H1 (cell line): ENCODE results near the gene WNK2. TPM values are rescaled to one million over a fixed set of nuclear protein-coding genes. Genes with fewer than 3 reads are reported as not detected.

ENCODE experiments used
- CTCF ChIA-PET: fragments of 300-600 bp; sonication (Branson Sonifier 250); formaldehyde crosslinking; loops from one replicate; lab custom pipeline; 2021; ENCODE audit not compliant: partially characterized antibody; lab: Charles Lee
- POLR2A ChIA-PET: fragments of 300-600 bp; sonication (Branson Sonifier 250); formaldehyde crosslinking; loops from one replicate; lab custom pipeline; 2021; ENCODE audit warnings: inconsistent platforms; ENCODE audit not compliant: partially characterized antibody; lab: Charles Lee
- DNase-seq, 2 experiments: peaks; one replicate each; pipeline versions ENCODE4 v3.0.0 to v3.0.0-alpha.2; 2010 to 2022; ENCODE audit warnings: low spot score in 2 of 2, low read depth in 1 of 2, mixed read lengths in 1 of 2
- FAIRE-seq: peaks from 2 replicates; lab custom pipeline; 2011; peaks lifted over from hg19 to GRCh38; lab: Jason Lieb, UNC
- H2AFZ ChIP-seq: 2 replicates; pipeline ENCODE4 v1.8.1; 2012; ENCODE audit warnings: low read length, inconsistent platforms
- H2AK5ac ChIP-seq: 2 replicates; pipeline ENCODE4 v1.6.1; 2013; ENCODE audit warnings: low read depth, low read length
- H2BK120ac ChIP-seq: replicated peaks from 2 replicates; pipeline ENCODE3; 2013; ENCODE audit warnings: low read depth, low read length, inconsistent platforms
- H2BK12ac ChIP-seq: 2 replicates; pipeline ENCODE4 v1.6.1; 2013; ENCODE audit warnings: low read depth, low read length
- H2BK15ac ChIP-seq: 2 replicates; pipeline ENCODE4 v1.6.1; 2013; ENCODE audit warnings: low read length
- H2BK20ac ChIP-seq: 2 replicates; pipeline ENCODE4 v1.6.1; 2013; ENCODE audit warnings: low read length
- H2BK5ac ChIP-seq: 2 replicates; pipeline ENCODE4 v1.6.1; 2013; ENCODE audit warnings: low read depth, low read length
- H3K14ac ChIP-seq: 2 replicates; pipeline ENCODE4 v1.6.1; 2013; ENCODE audit warnings: inconsistent platforms; ENCODE audit not compliant: insufficient read length
- H3K18ac ChIP-seq: 2 replicates; pipeline ENCODE4 v1.6.1; 2013; ENCODE audit warnings: low read length; ENCODE audit errors: extremely low read depth
- H3K23ac ChIP-seq: 2 replicates; pipeline ENCODE4 v1.6.1; 2013; ENCODE audit warnings: inconsistent platforms; ENCODE audit not compliant: insufficient read length
- H3K23me2 ChIP-seq: 2 replicates; pipeline ENCODE4 v1.6.1; 2013; ENCODE audit warnings: low read depth, low read length
- H3K27ac ChIP-seq: 2 replicates; pipeline ENCODE4 v1.6.1; 2011; ENCODE audit warnings: low read depth, low read length, inconsistent platforms
- H3K27me3 ChIP-seq, 4 experiments: replicated peaks in 1 of 4; 1 replicate in 1 of 4; 2 replicates in 3 of 4; pipeline versions ENCODE4 v1.6.1 to v1.8.1; 2011 to 2013; ENCODE audit warnings: low read length in 3 of 4, mild to moderate bottlenecking in 3 of 4, inconsistent platforms in 2 of 4, mixed read lengths in 2 of 4, moderate library complexity in 1 of 4; ENCODE audit not compliant: control insufficient read depth in 3 of 4, insufficient read depth in 3 of 4; ENCODE audit errors: extremely low read depth in 1 of 4
- H3K36me3 ChIP-seq, 4 experiments: 2 replicates each; pipeline versions ENCODE4 v1.6.1 to v1.8.1; 2011 to 2013; ENCODE audit warnings: mild to moderate bottlenecking in 4 of 4, low read length in 3 of 4, moderate library complexity in 2 of 4, control low read depth in 1 of 4, inconsistent platforms in 1 of 4; ENCODE audit not compliant: insufficient read depth in 4 of 4, control insufficient read depth in 2 of 4
- H3K4ac ChIP-seq: replicated peaks from 2 replicates; pipeline ENCODE3; 2013; ENCODE audit warnings: low read length, low read depth, mixed read lengths, inconsistent platforms; ENCODE audit not compliant: insufficient read length
- H3K4me1 ChIP-seq, 4 experiments: replicated peaks in 1 of 4; 1 replicate in 1 of 4; 2 replicates in 3 of 4; pipeline versions ENCODE4 v1.6.1 to v1.8.1; 2011 to 2013; ENCODE audit warnings: low read length in 3 of 4, inconsistent platforms in 2 of 4, mixed read lengths in 1 of 4; ENCODE audit not compliant: insufficient read depth in 4 of 4, control insufficient read depth in 3 of 4
- H3K4me2 ChIP-seq, 2 experiments: 2 replicates each; pipeline versions ENCODE4 v1.6.1 to v1.8.1; 2011 to 2013; ENCODE audit warnings: low read depth in 2 of 2, low read length in 2 of 2, control low read depth in 1 of 2, inconsistent platforms in 1 of 2, mild to moderate bottlenecking in 1 of 2; ENCODE audit not compliant: insufficient read depth in 1 of 2
- H3K4me3 ChIP-seq, 4 experiments: fragments of 200-600, 300-600 bp in 1 of 4; sonication (generic), shearing (Covaris generic), sonication (Bioruptor Twin) in 1 of 4; 2 replicates each; pipeline versions ENCODE4 v1.5.1 to v1.8.1; 2011 to 2016; ENCODE audit warnings: low read length in 4 of 4, low read depth in 3 of 4, control low read depth in 2 of 4, inconsistent platforms in 2 of 4, mild to moderate bottlenecking in 2 of 4, mixed read lengths in 1 of 4, moderate library complexity in 1 of 4; ENCODE audit not compliant: insufficient read depth in 2 of 4; ENCODE audit errors: extremely low read depth in 1 of 4
- H3K56ac ChIP-seq: replicated peaks from 2 replicates; pipeline ENCODE3; 2013; ENCODE audit warnings: low read depth, mild to moderate bottlenecking, mixed read lengths, low read length, inconsistent platforms; ENCODE audit not compliant: insufficient read length
- H3K79me1 ChIP-seq: 2 replicates; pipeline ENCODE4 v1.6.1; 2013; ENCODE audit warnings: low read depth, low read length, control low read depth
- H3K79me2 ChIP-seq, 2 experiments: 2 replicates each; pipeline versions ENCODE4 v1.6.1 to v1.8.1; 2012 to 2013; ENCODE audit warnings: low read length in 2 of 2, mild to moderate bottlenecking in 2 of 2, inconsistent platforms in 1 of 2; ENCODE audit not compliant: insufficient read depth in 2 of 2, control insufficient read depth in 1 of 2
- H3K9ac ChIP-seq, 4 experiments: replicated peaks in 1 of 4; 1 replicate in 1 of 4; 2 replicates in 3 of 4; pipeline versions ENCODE4 v1.6.1 to v1.8.1; 2011 to 2013; ENCODE audit warnings: low read depth in 3 of 4, low read length in 3 of 4, control low read depth in 2 of 4, mild to moderate bottlenecking in 2 of 4, moderate library complexity in 2 of 4, inconsistent platforms in 1 of 4; ENCODE audit errors: extremely low read depth in 1 of 4
- H3K9me3 ChIP-seq, 2 experiments: 2 replicates each; pipeline versions ENCODE4 v1.6.1 to v1.8.1; 2012 to 2013; ENCODE audit warnings: mild to moderate bottlenecking in 2 of 2, moderate library complexity in 2 of 2, control low read depth in 1 of 2, inconsistent platforms in 1 of 2, low read depth in 1 of 2, low read length in 1 of 2, mixed read lengths in 1 of 2; ENCODE audit not compliant: insufficient read depth in 2 of 2
- H4K20me1 ChIP-seq, 2 experiments: replicated peaks in 1 of 2; 2 replicates each; pipeline versions ENCODE3 to v1.8.1; 2011 to 2013; ENCODE audit warnings: inconsistent platforms in 2 of 2, low read length in 2 of 2, mild to moderate bottlenecking in 1 of 2; ENCODE audit not compliant: insufficient read depth in 2 of 2, control insufficient read depth in 1 of 2
- H4K5ac ChIP-seq: 2 replicates; pipeline ENCODE4 v1.6.1; 2013; ENCODE audit warnings: low read length, low read depth, mixed read lengths, inconsistent platforms; ENCODE audit not compliant: insufficient read length
- H4K8ac ChIP-seq: 2 replicates; pipeline ENCODE4 v1.8.0; 2013; ENCODE audit warnings: mild to moderate bottlenecking, moderate library complexity, low read length, inconsistent platforms; ENCODE audit not compliant: insufficient read depth; ENCODE audit errors: extremely low read depth
- H4K91ac ChIP-seq: replicated peaks from 2 replicates; pipeline ENCODE3; 2013; ENCODE audit warnings: low read length, mixed read lengths, inconsistent platforms; ENCODE audit not compliant: insufficient read length
- EGR1 ChIP-seq: IDR thresholded peaks from 2 replicates; pipeline ENCODE4 v1.6.1; 2011; ENCODE audit warnings: low read depth, low read length, borderline replicate concordance
- NRF1 ChIP-seq: IDR thresholded peaks from 2 replicates; pipeline ENCODE4 v1.6.1; 2011; ENCODE audit warnings: mild to moderate bottlenecking, low read depth, low read length, improper control_type of control experiment
- POLR2A ChIP-seq, 2 experiments: IDR thresholded peaks; 1 replicate in 1 of 2; 2 replicates in 1 of 2; pipeline ENCODE4 v1.6.1; 2011; ENCODE audit warnings: low read depth in 2 of 2, low read length in 2 of 2, mild to moderate bottlenecking in 2 of 2; ENCODE audit errors: control extremely low read depth in 1 of 2
- RBBP5 ChIP-seq: IDR thresholded peaks from 2 replicates; pipeline ENCODE4 v1.7.1; 2012; ENCODE audit warnings: low read depth, mild to moderate bottlenecking, inconsistent platforms, low read length, moderate library complexity, borderline replicate concordance
- RNF2 ChIP-seq: fragments of 200-900, 300-1000 bp; sonication (generic); IDR thresholded peaks from 2 replicates; pipeline ENCODE4 v1.7.1; 2016; ENCODE audit warnings: borderline replicate concordance, low read depth, mild to moderate bottlenecking, antibody characterized with exemption, low read length; ENCODE audit not compliant: poor library complexity, severe bottlenecking; ENCODE audit errors: missing control alignments
- TAF1 ChIP-seq: IDR thresholded peaks from 2 replicates; pipeline ENCODE4 v1.6.1; 2011; ENCODE audit warnings: mild to moderate bottlenecking, low read depth, low read length
- TAF7 ChIP-seq: optimal IDR thresholded peaks from 2 replicates; pipeline ENCODE3; 2011; ENCODE audit warnings: low read depth, mild to moderate bottlenecking, inconsistent platforms, low read length, moderate library complexity, borderline replicate concordance
- TBP ChIP-seq: IDR thresholded peaks from 2 replicates; pipeline ENCODE4 v1.6.1; 2011; ENCODE audit warnings: low read depth, low read length, improper control_type of control experiment
- WGBS, 2 experiments: shearing (Covaris generic) in 1 of 2; methylation state at CpG; one replicate each; pipeline versions ENCODE4 v1.1.6 to v1.1.7; 2013 to 2015; ENCODE audit warnings: low lambda C conversion rate in 2 of 2, mixed read lengths in 2 of 2, inconsistent platforms in 1 of 2, low coverage in 1 of 2, missing lambda C conversion rate in 1 of 2; ENCODE audit not compliant: insufficient replicate concordance in 2 of 2, insufficient coverage in 1 of 2, insufficient read length in 1 of 2; ENCODE audit errors: extremely low coverage in 1 of 2, missing lambda C conversion rate in 1 of 2; 5-methylcytosine and 5-hydroxymethylcytosine counted together
- polyA plus RNA-seq, 7 experiments: library from polyadenylated mRNA; depleted of rRNA in 3 of 7; stranded (reverse) in 5 of 7; unstranded in 2 of 7; fragments of >200 nt in 5 of 7; fragments of 200-250 nt in 2 of 7; gene quantifications; 1 replicate in 5 of 7; 2 replicates in 1 of 7; 4 replicates in 1 of 7; pipeline versions ENCODE4 v1.2.1 to v1.2.3, GENCODE V29; 2011 to 2013; ENCODE audit warnings: missing spikeins in 2 of 7, mixed read lengths in 2 of 7
- total RNA-seq: library from RNA; stranded (reverse); fragmentation: NEBNext Ultra II Directional; extraction: Animal tissue kit (Norgen Biotek cat#: 25700); gene quantifications from 2 replicates; pipeline ENCODE4 v1.2.1, GENCODE V29; 2021
- TF ChIP-seq, protein P1 (sequence below): IDR thresholded peaks from 2 replicates; pipeline ENCODE4 v1.6.1; 2012; ENCODE audit warnings: inconsistent platforms

Gene WNK2
- total and polyA plus RNA-seq, 2 of the 8 experiments (the other 6 are each of a cell fraction or from before 2014, with no cell fraction given): 12.0 to 87.2 TPM

DNA sequence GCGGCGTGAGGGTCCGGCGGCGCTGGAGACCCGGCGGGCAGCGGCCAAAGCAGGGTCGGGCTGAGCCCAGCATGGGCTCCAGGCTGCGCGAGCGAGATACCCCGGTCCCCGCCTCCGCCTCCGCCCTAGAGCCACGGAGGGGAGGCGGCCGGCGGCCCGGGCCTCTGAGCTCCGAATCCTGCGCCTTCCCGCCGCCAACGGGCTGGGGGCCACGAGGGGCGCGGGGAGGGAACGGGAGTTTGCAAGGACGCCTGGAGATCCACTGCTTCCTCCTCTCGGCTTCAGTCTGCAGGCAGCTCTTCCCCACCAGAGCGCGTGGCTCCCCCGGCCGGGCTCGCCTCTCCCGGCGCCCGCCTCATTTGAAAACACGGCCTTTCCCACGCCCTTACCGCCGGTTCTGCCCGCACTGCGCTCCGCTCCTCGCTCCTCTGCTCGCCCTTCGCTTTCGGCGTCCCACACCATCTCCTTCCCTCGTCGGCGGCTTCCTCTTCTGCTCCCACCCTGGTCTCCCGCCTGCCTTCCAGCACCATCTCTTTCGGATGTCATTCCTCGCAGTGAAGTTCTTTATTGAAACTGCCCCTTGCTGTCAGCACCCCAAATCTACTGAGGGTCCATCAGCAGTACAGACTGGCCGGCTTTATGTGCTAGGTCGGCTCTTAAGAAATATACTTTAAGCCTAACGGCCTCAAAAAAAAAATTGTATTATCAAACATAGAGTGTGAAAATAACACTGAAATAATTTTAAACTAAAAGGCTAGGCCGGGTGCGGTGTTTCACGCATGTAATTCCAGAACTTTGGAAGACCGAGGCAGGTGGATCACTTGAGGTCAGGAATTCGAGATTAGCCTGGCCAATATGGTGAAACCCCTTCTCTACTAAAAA lies 162.5 kb downstream of the WNK2 start:
- peak overlapping the region; percentile 6; the same call in 1 of the 2 replicates for H2AK5ac ChIP-seq
- FAIRE-seq: no peak
- peaks cover 0 to 3% (median 0%) of the 10 kb centered on the region in 4 experiments; a peak in 1 of 8 replicates for H3K36me3 ChIP-seq
- ChIA-PET CTCF (interaction anchor here (1.0 to 1.5 kb wide), 4 partner anchors 35 to 191 kb away, joined by 3 to 5 read pairs (median 4); no protein-coding TSS in a partner anchor), POLR2A (interaction anchor here (0.9 to 3.4 kb wide), 10 partner anchors 9 to 118 kb away, joined by 3 to 12 read pairs (median 4); no protein-coding TSS in a partner anchor)
- peak overlapping the region; percentile 70 to 80 for H3K4me2 ChIP-seq
- peaks cover 3 to 13% (median 5%) of the 10 kb centered on the region in 4 experiments; a peak in 5 of 7 replicates for H3K4me1 ChIP-seq
- peak overlapping the region in 3 of 4 experiments; percentile 38 to 65 (median 42); a peak in 5 of 7 replicates for H3K9ac ChIP-seq
- H4K8ac ChIP-seq: peak overlapping the region; percentile 58; the same call in 1 of the 2 replicates
- peak overlapping the region; percentile 47 to 66 (median 58) for H3K4me3 ChIP-seq
- H2BK20ac ChIP-seq: peak overlapping the region; percentile 99
- no peaks in the 10 kb centered on the region for H4K20me1 ChIP-seq
- peak overlapping the region; percentile 99 for H4K91ac ChIP-seq
- peak overlapping the region; percentile 94 for H3K56ac ChIP-seq
- H4K5ac ChIP-seq: peak overlapping the region; percentile 75
- peak overlapping the region; percentile 96; the same call in 1 of the 2 replicates for H2BK5ac ChIP-seq
- H3K23ac ChIP-seq: no peak overlapping the region
- no peak overlapping the region for H3K14ac ChIP-seq
- H3K9me3 ChIP-seq: no peaks in the 10 kb centered on the region
- H2BK15ac ChIP-seq: 0 out of 2 replicates have a peak overlapping the region, but pooled peaks have one; percentile 29
- no peak overlapping the region for H3K27ac ChIP-seq
- DNase-seq: peak in 1 of 2 experiments; percentile 73
- peaks cover 0 to 51% of the 10 kb centered on the region in 2 experiments; a peak in 3 of 4 replicates for H3K79me2 ChIP-seq
- H3K4ac ChIP-seq: peak overlapping the region; percentile 100
- 10% methylated on average over 50 of the region's 66 CpGs; no CpG with 5 or more reads in 1 of the 2 experiments for WGBS, 2 experiments
- H3K79me1 ChIP-seq: peaks cover 2% of the 10 kb centered on the region; the same call in 1 of the 2 replicates
- H3K18ac ChIP-seq: peak overlapping the region; percentile 99
- H3K27me3 ChIP-seq: peaks cover 0 to 7% (median 1%) of the 10 kb centered on the region in 4 experiments; a peak in 3 of 7 replicates
- peaks cover 9% of the 10 kb centered on the region for H3K23me2 ChIP-seq
- peak overlapping the region; percentile 94 for H2BK12ac ChIP-seq
- no peak overlapping the region for H2AFZ ChIP-seq
- peak overlapping the region; percentile 79 for H2BK120ac ChIP-seq
- TF ChIP-seq POLR2A (IDR thresholded peaks at IDR 0.05; ENCODE audit: control extremely low read depth in 1 of 2, low read depth in 2 of 2, low read length in 2 of 2): peak in 1 of 2 experiments; percentile 36; a peak in 1 of 3 replicates
- TF ChIP-seq RBBP5: peak; percentile 87
- TF ChIP-seq TBP: peak; percentile 22; the same call in 1 of the 2 replicates
- TF ChIP-seq, protein P1, sequence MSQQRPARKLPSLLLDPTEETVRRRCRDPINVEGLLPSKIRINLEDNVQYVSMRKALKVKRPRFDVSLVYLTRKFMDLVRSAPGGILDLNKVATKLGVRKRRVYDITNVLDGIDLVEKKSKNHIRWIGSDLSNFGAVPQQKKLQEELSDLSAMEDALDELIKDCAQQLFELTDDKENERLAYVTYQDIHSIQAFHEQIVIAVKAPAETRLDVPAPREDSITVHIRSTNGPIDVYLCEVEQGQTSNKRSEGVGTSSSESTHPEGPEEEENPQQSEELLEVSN: peak; percentile 75
- TF ChIP-seq EGR1: no peak
- no peak for TF ChIP-seq TAF7
- no peak for TF ChIP-seq NRF1
- no peak for TF ChIP-seq RNF2
- 0 out of 2 replicates have a peak, but pooled peaks have one; percentile 11 for TF ChIP-seq TAF1
